Measurements from ENCODE around the gene EPS8.
"Not testable (repeated sequence)": the region's sequence is repeated elsewhere in the genome, so short reads cannot be mapped to it uniquely, and the experiment has no call there.

Gene EPS8

GRCh38 chr12:15752785-15753184, 36.4 kb downstream of the EPS8 start:
- no peak for DNase-seq

GRCh38 chr12:15751741-15752140, 37.4 kb downstream of the EPS8 start:
- no peak for DNase-seq

- DNase-seq = no peak
These were observed 39.3 kb downstream of the EPS8 start for GRCh38 chr12:15749937-15750336.

GRCh38 chr12:15741870-15742269, 47.3 kb downstream of the EPS8 start:
- not testable (repeated sequence) for DNase-seq

GRCh38 chr12:15741082-15741481, 48.1 kb downstream of the EPS8 start:
- DNase-seq = no peak

- DNase-seq = not testable (repeated sequence)
These were observed 48.8 kb downstream of the EPS8 start for GRCh38 chr12:15740389-15740788.

GRCh38 chr12:15738438-15739015, 50.7 kb downstream of the EPS8 start:
- no peak for DNase-seq

GRCh38 chr12:15735837-15736615, 53.2 kb downstream of the EPS8 start:
- no peak for DNase-seq

GRCh38 chr12:15733136-15733535, 56.1 kb downstream of the EPS8 start:
- no peak for DNase-seq

- DNase-seq = no peak
These were observed 56.7 kb downstream of the EPS8 start for GRCh38 chr12:15732341-15733061.

- no peak for DNase-seq
These were observed 57.2 kb downstream of the EPS8 start for GRCh38 chr12:15731940-15732339.

GRCh38 chr12:15729097-15729496, 60.1 kb downstream of the EPS8 start:
- no peak for DNase-seq

GRCh38 chr12:15728118-15728598, 61.0 kb downstream of the EPS8 start:
- no peak for DNase-seq

- no peak for DNase-seq
These were observed 62.4 kb downstream of the EPS8 start for GRCh38 chr12:15726878-15727150.

- DNase-seq = no peak
These were observed 62.9 kb downstream of the EPS8 start for GRCh38 chr12:15726027-15726877.

GRCh38 chr12:15722951-15723350, 66.2 kb downstream of the EPS8 start:
- DNase-seq = no peak

- no peak for DNase-seq
These were observed 67.7 kb downstream of the EPS8 start for GRCh38 chr12:15721316-15722115.

- no peak for DNase-seq
These were observed 68.9 kb downstream of the EPS8 start for GRCh38 chr12:15720295-15720694.

- DNase-seq = no peak
These were observed 70.0 kb downstream of the EPS8 start for GRCh38 chr12:15719230-15719629.

- DNase-seq = no peak
These were observed 71.1 kb downstream of the EPS8 start for GRCh38 chr12:15717940-15718567.

- DNase-seq = no peak
These were observed 72.6 kb downstream of the EPS8 start for GRCh38 chr12:15716581-15716980.

GRCh38 chr12:15714256-15714655, 74.9 kb downstream of the EPS8 start:
- DNase-seq = no peak

All from 8988T (cell line).